ENCODE results near the gene TMC1. TPM values are rescaled to one million over a fixed set of nuclear protein-coding genes. Genes with fewer than 3 reads are reported as not detected.

Gene TMC1
- total RNA-seq, 1 donor from 2014 or later: not detected

DNA sequence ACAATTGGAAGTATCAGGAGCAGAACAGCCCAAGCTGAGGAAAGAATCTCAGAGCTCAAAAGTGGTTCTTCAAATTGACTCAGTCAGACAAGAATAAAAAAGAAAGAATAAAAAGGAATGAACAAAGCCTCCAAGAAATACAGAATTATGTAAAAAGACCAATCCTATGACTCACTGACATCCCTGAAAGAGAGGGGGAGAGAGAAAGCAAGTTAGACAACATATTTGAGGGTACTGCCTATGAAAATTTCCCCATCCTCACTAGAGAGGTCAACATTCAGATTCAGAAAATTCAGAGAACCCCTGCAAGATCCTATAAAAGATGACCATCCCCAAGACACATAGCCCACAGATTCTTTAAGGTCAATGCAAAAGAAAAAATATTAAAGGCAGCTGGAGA, 258.2 kb downstream of the TMC1 start:
- TF ChIP-seq, protein P1, sequence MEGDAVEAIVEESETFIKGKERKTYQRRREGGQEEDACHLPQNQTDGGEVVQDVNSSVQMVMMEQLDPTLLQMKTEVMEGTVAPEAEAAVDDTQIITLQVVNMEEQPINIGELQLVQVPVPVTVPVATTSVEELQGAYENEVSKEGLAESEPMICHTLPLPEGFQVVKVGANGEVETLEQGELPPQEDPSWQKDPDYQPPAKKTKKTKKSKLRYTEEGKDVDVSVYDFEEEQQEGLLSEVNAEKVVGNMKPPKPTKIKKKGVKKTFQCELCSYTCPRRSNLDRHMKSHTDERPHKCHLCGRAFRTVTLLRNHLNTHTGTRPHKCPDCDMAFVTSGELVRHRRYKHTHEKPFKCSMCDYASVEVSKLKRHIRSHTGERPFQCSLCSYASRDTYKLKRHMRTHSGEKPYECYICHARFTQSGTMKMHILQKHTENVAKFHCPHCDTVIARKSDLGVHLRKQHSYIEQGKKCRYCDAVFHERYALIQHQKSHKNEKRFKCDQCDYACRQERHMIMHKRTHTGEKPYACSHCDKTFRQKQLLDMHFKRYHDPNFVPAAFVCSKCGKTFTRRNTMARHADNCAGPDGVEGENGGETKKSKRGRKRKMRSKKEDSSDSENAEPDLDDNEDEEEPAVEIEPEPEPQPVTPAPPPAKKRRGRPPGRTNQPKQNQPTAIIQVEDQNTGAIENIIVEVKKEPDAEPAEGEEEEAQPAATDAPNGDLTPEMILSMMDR (IDR thresholded peaks at IDR 0.05): no peak
- peaks cover 8% of the 10 kb centered on the region for H3K9me3 Mint-ChIP-seq (ENCODE audit: low read depth)
- no peaks in the 10 kb centered on the region for H3K36me3 Mint-ChIP-seq (ENCODE audit: low read depth)
- peaks cover 23% of the 10 kb centered on the region for H3K27me3 Mint-ChIP-seq (ENCODE audit: low read depth)
- no peak for DNase-seq (ENCODE audit: low spot score)
- no peak overlapping the region for H3K4me3 Mint-ChIP-seq (ENCODE audit: unreplicated experiment)
- H3K27ac Mint-ChIP-seq (ENCODE audit: unreplicated experiment): no peak overlapping the region
- no peaks in the 10 kb centered on the region for H3K4me1 Mint-ChIP-seq (ENCODE audit: low read depth)

DNA sequence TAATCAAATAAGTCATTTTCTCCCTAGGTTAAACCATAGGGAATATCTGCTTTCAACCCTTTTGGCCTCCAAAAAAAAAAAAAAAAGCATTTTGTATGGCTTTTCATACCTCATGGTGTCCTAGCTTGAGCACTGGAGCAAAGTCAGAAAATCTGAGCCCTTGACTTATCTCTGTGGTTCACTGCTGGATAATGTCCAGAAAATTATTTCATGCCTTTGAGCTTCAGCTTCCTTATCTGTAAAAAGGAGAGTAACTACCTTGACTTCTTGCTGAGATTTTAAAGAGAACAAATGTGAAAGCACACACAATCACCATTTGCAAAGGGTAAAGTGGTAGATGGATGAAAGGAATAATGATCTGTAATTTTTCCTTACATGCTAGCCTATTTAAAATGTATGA, 265.5 kb downstream of the TMC1 start:
- TF ChIP-seq, protein P1 (IDR thresholded peaks at IDR 0.05): no peak
- H3K27ac Mint-ChIP-seq (ENCODE audit: unreplicated experiment): no peak overlapping the region
- no peak for DNase-seq (ENCODE audit: low spot score)
- no peak overlapping the region for H3K4me3 Mint-ChIP-seq (ENCODE audit: unreplicated experiment)
- H3K4me1 Mint-ChIP-seq (ENCODE audit: low read depth): peaks cover 3% of the 10 kb centered on the region
- H3K27me3 Mint-ChIP-seq (ENCODE audit: low read depth): peaks cover under 1% of the 10 kb centered on the region
- peaks cover 8% of the 10 kb centered on the region for H3K9me3 Mint-ChIP-seq (ENCODE audit: low read depth)
- H3K36me3 Mint-ChIP-seq (ENCODE audit: low read depth): no peaks in the 10 kb centered on the region

DNA sequence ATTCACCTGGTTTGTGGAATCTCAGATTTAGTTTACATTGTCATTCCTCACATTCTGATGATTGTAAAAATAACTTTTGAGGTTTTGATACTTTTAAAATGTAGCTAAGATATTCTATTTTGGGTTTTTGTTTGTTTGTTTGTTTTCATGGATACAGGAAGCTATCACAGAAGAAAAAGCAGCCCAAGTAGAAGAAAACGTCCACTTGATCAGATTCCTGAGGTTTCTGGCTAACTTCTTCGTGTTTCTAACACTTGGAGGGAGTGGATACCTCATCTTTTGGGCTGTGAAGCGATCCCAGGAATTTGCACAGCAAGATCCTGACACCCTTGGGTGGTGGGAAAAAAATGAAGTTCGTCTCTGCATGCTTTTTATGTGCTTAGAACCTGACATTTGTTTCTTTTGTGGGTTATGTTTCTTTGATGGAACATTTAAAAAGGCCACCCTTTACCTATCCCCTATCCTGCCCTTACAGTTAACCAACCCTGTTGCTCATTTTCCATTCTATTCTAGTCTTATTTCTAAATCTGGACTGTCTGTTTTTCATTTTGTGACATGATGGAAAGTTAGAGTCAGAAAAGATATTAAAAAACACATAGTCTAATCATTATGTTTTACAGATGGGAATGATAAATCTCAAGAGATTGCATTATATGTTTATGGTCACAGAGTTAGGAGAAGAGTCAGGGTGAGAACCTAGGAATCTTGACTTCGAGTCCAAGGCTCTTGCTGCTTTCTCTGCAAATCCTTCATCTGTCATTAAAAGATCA, 267.7 kb downstream of the TMC1 start:
- DNase-seq (ENCODE audit: low spot score): no peak
- peaks cover 5% of the 10 kb centered on the region for H3K9me3 Mint-ChIP-seq (ENCODE audit: low read depth)
- H3K27ac Mint-ChIP-seq (ENCODE audit: unreplicated experiment): no peak overlapping the region
- no peaks in the 10 kb centered on the region for H3K36me3 Mint-ChIP-seq (ENCODE audit: low read depth)
- no peaks in the 10 kb centered on the region for H3K27me3 Mint-ChIP-seq (ENCODE audit: low read depth)
- peaks cover 3% of the 10 kb centered on the region for H3K4me1 Mint-ChIP-seq (ENCODE audit: low read depth)
- TF ChIP-seq, protein P1 (IDR thresholded peaks at IDR 0.05): no peak
- no peak overlapping the region for H3K4me3 Mint-ChIP-seq (ENCODE audit: unreplicated experiment)

- no peaks in the 10 kb centered on the region for H3K27me3 Mint-ChIP-seq (ENCODE audit: low read depth)
- no peak overlapping the region for H3K27ac Mint-ChIP-seq (ENCODE audit: unreplicated experiment)
- H3K36me3 Mint-ChIP-seq (ENCODE audit: low read depth): no peaks in the 10 kb centered on the region
- H3K4me1 Mint-ChIP-seq (ENCODE audit: low read depth): peaks cover 3% of the 10 kb centered on the region
- TF ChIP-seq, protein P1 (IDR thresholded peaks at IDR 0.05): no peak
- H3K9me3 Mint-ChIP-seq (ENCODE audit: low read depth): no peaks in the 10 kb centered on the region
- DNase-seq (ENCODE audit: low spot score): no peak
- H3K4me3 Mint-ChIP-seq (ENCODE audit: unreplicated experiment): no peak overlapping the region
Measured at GRCh38 chr9:72789885-72790284, 268.5 kb downstream of the TMC1 start.

- DNase-seq (ENCODE audit: low spot score): no peak
- Mint-ChIP-seq H3K27me3 (ENCODE audit: low read depth) (no peaks in the 10 kb centered on the region), H3K4me1 (ENCODE audit: low read depth) (peaks cover 3% of the 10 kb centered on the region), H3K4me3 (ENCODE audit: unreplicated experiment) (no peak overlapping the region), H3K9me3 (ENCODE audit: low read depth) (peaks cover 9% of the 10 kb centered on the region), H3K36me3 (ENCODE audit: low read depth) (peaks cover 2% of the 10 kb centered on the region), H3K27ac (ENCODE audit: unreplicated experiment) (no peak overlapping the region)
- TF ChIP-seq, protein P1 (IDR thresholded peaks at IDR 0.05): no peak
Measured at GRCh38 chr9:72790989-72791388, 269.6 kb downstream of the TMC1 start.

Measured in chondrocyte (in vitro differentiated cells).